GM10266 (cell line): ENCODE data around the gene FBLN1.

Experiments
- DNase-seq: peaks from one replicate; pipeline ENCODE4 v3.0.0; 2012; ENCODE audit errors: extremely low spot score
- CTCF ChIP-seq: IDR thresholded peaks from 2 replicates; pipeline ENCODE4 v1.5.1; 2012; ENCODE audit warnings: mild to moderate bottlenecking, low read depth; ENCODE audit not compliant: control insufficient read depth, insufficient read depth; ENCODE audit errors: missing control alignments

Gene FBLN1

DNA sequence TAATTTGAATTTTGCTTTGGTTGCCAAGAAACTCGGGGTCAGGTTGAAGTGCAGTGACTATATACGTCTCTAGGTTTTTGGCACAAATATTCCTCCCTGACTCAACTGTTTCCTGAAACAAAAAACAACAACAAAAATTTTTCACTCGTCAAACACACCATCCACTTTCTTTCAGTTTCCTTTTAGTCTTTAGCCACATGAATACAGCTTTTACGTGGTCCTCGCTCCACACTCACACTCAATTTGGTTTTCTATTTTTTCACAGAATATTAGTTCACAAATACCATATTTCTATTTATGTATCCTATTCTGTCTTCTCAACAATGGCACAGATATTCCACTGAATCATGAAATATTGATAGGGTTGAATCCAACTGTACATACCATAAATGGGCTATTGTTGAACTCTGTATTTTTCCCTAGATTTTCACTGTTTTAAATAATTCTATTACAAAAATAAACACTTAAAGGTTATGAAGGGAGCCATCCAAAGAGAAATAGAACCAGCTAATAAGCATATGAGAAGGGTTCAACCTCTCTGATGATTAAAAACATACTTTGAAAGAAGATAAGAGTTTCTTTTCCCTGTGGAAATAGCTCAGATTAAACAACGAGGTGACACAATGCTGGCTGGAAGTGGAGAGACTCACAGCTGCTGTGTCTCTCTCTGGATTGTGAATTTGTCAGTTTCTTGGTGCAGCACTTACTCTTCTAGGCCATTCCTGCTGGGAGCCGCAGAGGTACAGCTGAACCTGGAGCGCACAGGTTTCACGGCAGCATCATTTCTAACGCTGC is 5.1 kb upstream of the FBLN1 start:
- no peak for DNase-seq
- TF ChIP-seq CTCF: no peak

GRCh38 chr22:45499746-45500145 is 2.9 kb upstream of the FBLN1 start:
- no peak for DNase-seq
- no peak for TF ChIP-seq CTCF

DNA sequence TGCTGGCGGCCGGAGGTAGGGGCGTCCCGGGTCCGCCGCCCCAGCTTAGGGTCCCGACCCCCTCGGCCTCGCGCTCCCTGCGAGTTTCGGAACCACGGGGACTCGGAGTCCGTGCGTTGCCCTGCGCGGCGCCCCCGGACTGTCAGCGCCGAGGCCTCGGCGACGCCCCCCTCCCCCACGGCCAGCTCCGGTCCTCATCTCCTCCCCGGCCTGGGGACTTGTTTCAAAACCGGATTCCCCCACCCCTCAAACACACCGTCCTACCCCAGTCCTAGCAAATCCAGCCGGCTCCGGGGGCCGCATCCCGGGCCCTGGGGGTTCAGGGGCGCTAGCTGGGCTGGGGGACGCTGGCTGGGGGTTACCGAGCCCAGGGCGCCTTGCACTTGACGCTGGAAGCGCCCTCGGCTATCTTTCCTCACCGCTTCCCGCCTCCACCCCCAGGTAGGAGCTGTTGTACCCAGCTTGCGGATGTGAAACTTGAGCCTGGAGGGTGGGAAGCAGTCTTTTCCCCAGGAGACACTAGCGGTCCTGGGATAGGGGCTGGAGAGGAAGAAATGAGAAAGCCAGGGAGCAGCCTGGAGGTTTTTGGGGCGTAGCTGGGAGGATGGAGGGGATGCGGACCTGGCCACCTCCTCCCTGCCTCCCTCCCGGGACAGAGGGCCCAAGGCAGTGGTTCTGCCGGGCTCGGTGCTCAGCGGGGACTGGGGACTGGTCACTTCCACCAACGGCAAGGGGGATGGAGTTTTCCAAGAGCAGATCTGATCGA is 550 bp downstream of the FBLN1 start:
- DNase-seq: no peak
- TF ChIP-seq CTCF: no peak

DNA sequence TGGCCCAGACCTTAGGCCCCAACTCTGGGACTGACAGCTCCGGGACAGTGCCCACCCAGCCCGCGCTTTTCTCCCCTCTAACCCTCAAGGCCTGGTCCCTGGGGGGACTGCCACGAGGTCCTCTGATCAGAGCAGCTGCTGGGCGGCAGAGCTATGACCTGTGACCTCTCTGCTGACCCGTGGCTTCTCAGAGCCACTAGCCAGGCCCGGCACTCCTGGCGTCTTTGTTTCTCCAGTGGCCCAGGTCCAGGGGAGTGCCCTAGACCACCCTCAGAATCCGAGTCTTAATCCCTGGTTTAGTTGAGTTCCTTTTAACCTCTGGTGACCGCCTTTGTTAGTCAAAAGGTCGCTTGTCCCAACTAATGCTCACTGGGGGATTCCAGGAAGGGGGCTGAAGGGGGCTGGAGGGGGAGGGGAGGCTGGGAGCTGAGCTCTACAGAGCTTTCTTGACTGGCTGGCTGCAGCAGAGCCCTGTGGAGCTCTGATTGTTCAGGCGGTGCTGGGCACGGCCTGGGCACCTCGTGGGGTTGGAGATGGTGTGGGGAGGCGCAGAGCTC is 1.2 kb downstream of the FBLN1 start:
- DNase-seq: no peak
- no peak for TF ChIP-seq CTCF

GRCh38 chr22:45504373-45505341 is 2.0 kb downstream of the FBLN1 start:
- TF ChIP-seq CTCF: no peak
- DNase-seq: no peak

- DNase-seq: no peak
- TF ChIP-seq CTCF: no peak
Measured at GRCh38 chr22:45505991-45506747, 3.5 kb downstream of the FBLN1 start.
